Parathyroid adenoma (tissue), 2 donors: Measurements from ENCODE around the gene PDK3.

Experiments used
- H2AFZ ChIP-seq: fragments of 300-600 bp; sonication (generic); one replicate; pipeline ENCODE4 v1.7.0; 2017; ENCODE audit warnings: antibody characterized with exemption, mild to moderate bottlenecking
- H3K27ac ChIP-seq: fragments of 300-600 bp; sonication (generic); one replicate; pipeline ENCODE4 v1.7.0; 2017
- H3K27me3 ChIP-seq: fragments of 300-600 bp; sonication (generic); one replicate; pipeline ENCODE4 v1.7.0; 2017; ENCODE audit warnings: low read length; ENCODE audit not compliant: control insufficient read depth, insufficient read depth
- H3K36me3 ChIP-seq: fragments of 300-600 bp; sonication (generic); one replicate; pipeline ENCODE4 v1.7.0; 2017; ENCODE audit warnings: low read length; ENCODE audit not compliant: control insufficient read depth, insufficient read depth
- H3K4me1 ChIP-seq: fragments of 300-600 bp; sonication (generic); one replicate; pipeline ENCODE4 v1.7.0; 2017; ENCODE audit warnings: control low read depth
- H3K4me2 ChIP-seq: fragments of 300-600 bp; sonication (generic); one replicate; pipeline ENCODE4 v1.7.0; 2017; ENCODE audit warnings: low read length
- H3K4me3 ChIP-seq: fragments of 300-600 bp; sonication (generic); one replicate; pipeline ENCODE4 v1.7.0; 2017; ENCODE audit warnings: low read depth, low read length
- H3K79me2 ChIP-seq: fragments of 300-600 bp; sonication (generic); one replicate; pipeline ENCODE4 v1.7.0; 2017; ENCODE audit warnings: control low read depth
- H3K9ac ChIP-seq: fragments of 300-600 bp; sonication (generic); one replicate; pipeline ENCODE4 v1.7.0; 2017; ENCODE audit warnings: mild to moderate bottlenecking
- H3K9me3 ChIP-seq: fragments of 300-600 bp; sonication (generic); one replicate; pipeline ENCODE4 v1.7.0; 2017; ENCODE audit warnings: low read length; ENCODE audit not compliant: control insufficient read depth
- CTCF ChIP-seq: fragments of 300-600 bp; sonication (generic); IDR thresholded peaks from one replicate; pipeline ENCODE4 v1.7.0; 2017; ENCODE audit warnings: antibody characterized with exemption, mild to moderate bottlenecking
- donor health status: primary hyperparathyroidism.

The PDK3 gene

DNA sequence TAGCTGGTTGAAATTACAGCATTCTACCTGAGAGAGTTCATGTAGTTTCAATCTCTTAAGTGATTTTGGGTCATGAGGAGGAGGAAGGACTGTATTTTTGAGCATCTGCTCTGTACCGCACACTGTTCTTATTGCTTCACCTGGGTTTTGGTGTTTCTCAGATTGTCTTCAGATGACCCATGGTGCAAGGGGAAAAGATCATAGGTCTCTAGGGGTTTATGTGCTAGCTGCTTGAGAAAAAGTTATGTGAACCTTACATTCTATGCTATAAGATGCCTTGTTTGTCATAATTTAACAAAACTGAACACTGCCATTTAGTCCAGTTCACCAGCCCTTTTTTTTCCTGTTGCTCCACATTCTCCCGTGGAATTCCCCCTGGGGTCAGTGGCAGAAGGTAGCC, 60.4 kb downstream of the PDK3 start:
- no peak overlapping the region for H3K27ac ChIP-seq
- no peaks in the 10 kb centered on the region for H3K4me1 ChIP-seq
- H3K36me3 ChIP-seq, result no peaks in the 10 kb centered on the region
- H2AFZ ChIP-seq, result no peak overlapping the region
- H3K9ac ChIP-seq, result no peak overlapping the region
- no peak overlapping the region for H3K4me3 ChIP-seq
- no peaks in the 10 kb centered on the region for H3K79me2 ChIP-seq
- H3K27me3 ChIP-seq, result no peaks in the 10 kb centered on the region
- no peaks in the 10 kb centered on the region for H3K9me3 ChIP-seq
- H3K4me2 ChIP-seq, result no peak overlapping the region
- TF ChIP-seq CTCF, result no peak

- no peaks in the 10 kb centered on the region for H3K4me1 ChIP-seq
These were observed 61.5 kb downstream of the PDK3 start for GRCh38 chrX:24526616-24527015.

DNA sequence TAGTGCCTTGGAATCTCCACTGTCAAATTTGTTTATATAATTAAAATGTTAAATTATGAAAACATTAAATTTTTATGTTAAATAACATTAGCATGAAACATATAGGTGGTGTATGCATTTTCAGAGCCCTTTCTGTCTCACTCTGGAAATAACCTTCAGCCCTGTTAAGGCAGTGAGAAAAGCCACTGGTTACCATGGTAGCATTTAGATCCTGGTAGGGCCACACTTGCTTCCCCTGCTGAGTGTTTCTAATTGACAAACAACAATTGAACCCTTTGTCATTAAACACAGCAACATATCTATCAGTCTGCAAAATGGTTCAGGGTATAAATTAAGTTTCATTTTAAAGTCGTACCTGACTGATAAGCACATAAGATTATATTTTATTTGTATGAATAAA, 63.5 kb downstream of the PDK3 start:
- no peak overlapping the region for H3K4me3 ChIP-seq
- H3K9me3 ChIP-seq, result no peaks in the 10 kb centered on the region
- no peaks in the 10 kb centered on the region for H3K4me1 ChIP-seq
- no peak overlapping the region for H3K4me2 ChIP-seq
- H3K36me3 ChIP-seq, result no peaks in the 10 kb centered on the region
- TF ChIP-seq CTCF, result no peak
- H3K27ac ChIP-seq, result no peak overlapping the region
- no peak overlapping the region for H3K9ac ChIP-seq
- no peaks in the 10 kb centered on the region for H3K79me2 ChIP-seq
- H3K27me3 ChIP-seq, result no peaks in the 10 kb centered on the region
- no peak overlapping the region for H2AFZ ChIP-seq

More at GRCh38 chrX:24526616-24527015, 61.5 kb downstream of the PDK3 start:
- no peak for TF ChIP-seq CTCF
- no peak overlapping the region for H3K9ac ChIP-seq
- no peaks in the 10 kb centered on the region for H3K27me3 ChIP-seq
- no peaks in the 10 kb centered on the region for H3K36me3 ChIP-seq
- H3K4me3 ChIP-seq, result no peak overlapping the region
- H3K4me2 ChIP-seq, result no peak overlapping the region
- no peaks in the 10 kb centered on the region for H3K9me3 ChIP-seq
- H3K27ac ChIP-seq, result no peak overlapping the region
- no peaks in the 10 kb centered on the region for H3K79me2 ChIP-seq
- H2AFZ ChIP-seq, result no peak overlapping the region

GRCh38 chrX:24536551-24536950, 71.5 kb downstream of the PDK3 start:
- no peak overlapping the region for H3K9ac ChIP-seq
- no peak overlapping the region for H3K4me2 ChIP-seq
- no peaks in the 10 kb centered on the region for H3K4me1 ChIP-seq
- no peaks in the 10 kb centered on the region for H3K36me3 ChIP-seq
- TF ChIP-seq CTCF, result no peak
- no peaks in the 10 kb centered on the region for H3K9me3 ChIP-seq
- H3K27me3 ChIP-seq, result no peaks in the 10 kb centered on the region
- H2AFZ ChIP-seq, result no peak overlapping the region
- no peaks in the 10 kb centered on the region for H3K79me2 ChIP-seq
- no peak overlapping the region for H3K27ac ChIP-seq
- H3K4me3 ChIP-seq, result no peak overlapping the region

DNA sequence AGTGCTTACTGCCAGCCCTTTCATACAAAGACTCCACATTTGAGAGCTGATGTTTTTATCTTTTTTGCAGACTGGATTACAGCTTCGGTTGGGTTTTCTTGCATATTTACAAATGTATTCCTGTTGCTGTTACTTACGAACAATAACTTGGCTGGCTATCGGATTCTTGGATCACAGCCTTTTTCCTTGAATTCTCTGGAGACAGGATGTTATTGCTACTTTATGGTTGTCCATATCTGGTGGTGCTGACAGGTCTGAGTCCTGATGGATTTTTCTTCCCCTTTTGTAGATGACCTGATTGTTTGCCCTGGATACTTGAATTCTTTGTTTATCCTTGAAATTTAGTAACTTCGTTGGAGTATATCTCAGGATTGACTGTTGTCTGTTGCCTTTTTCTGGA, 77.7 kb downstream of the PDK3 start:
- Histone ChIP-seq H3K36me3 (no peaks in the 10 kb centered on the region), H3K79me2 (no peaks in the 10 kb centered on the region), H3K4me3 (no peak overlapping the region), H3K9me3 (no peaks in the 10 kb centered on the region), H3K27ac (no peak overlapping the region), H3K27me3 (no peaks in the 10 kb centered on the region), H3K4me2 (no peak overlapping the region), H3K4me1 (no peaks in the 10 kb centered on the region), H2AFZ (no peak overlapping the region), H3K9ac (no peak overlapping the region)
- TF ChIP-seq CTCF, result no peak
